Heart right ventricle (tissue), 16 donors: ENCODE measurements around the gene ST3GAL4. TPM values are rescaled to one million over a fixed set of nuclear protein-coding genes. Genes with fewer than 3 reads are reported as not detected.

Experiments used
- ATAC-seq, 8 donors: fragments of 200-7000 bp; cut with Tn5 transposase; one replicate each; pipeline ENCODE4 v1.9.1; 2020; ENCODE audit warnings: mild to moderate bottlenecking in 8 of 8, moderate library complexity in 8 of 8, moderate number of reproducible peaks in 1 of 8
- DNase-seq, 2 donors: peaks; one replicate each; pipeline ENCODE4 v3.0.0-alpha.2; 2020
- H3K27ac ChIP-seq, 10 donors: fragments of 200-600 bp; sonication (generic) in 2 of 10; one replicate each; pipeline versions ENCODE4 v1.5.0 to v1.8.0; 2020 to 2022; ENCODE audit warnings: mild to moderate bottlenecking in 3 of 10
- H3K27me3 ChIP-seq, 7 donors: fragments of 200-600 bp; one replicate each; pipeline ENCODE4 v1.8.0; 2021 to 2022; ENCODE audit warnings: mild to moderate bottlenecking in 2 of 7
- H3K36me3 ChIP-seq, 9 donors: fragments of 200-600 bp; sonication (generic) in 1 of 9; one replicate each; pipeline versions ENCODE4 v1.5.0 to v1.8.0; 2020 to 2022; ENCODE audit warnings: mild to moderate bottlenecking in 2 of 9
- H3K4me1 ChIP-seq, 9 donors: fragments of 200-600 bp; sonication (generic) in 1 of 9; one replicate each; pipeline versions ENCODE4 v1.5.0 to v1.8.0; 2020 to 2022; ENCODE audit warnings: mild to moderate bottlenecking in 4 of 9
- H3K4me3 ChIP-seq, 10 donors: fragments of 200-600 bp; sonication (generic) in 2 of 10; one replicate each; pipeline versions ENCODE4 v1.5.0 to v1.8.0; 2020 to 2022; ENCODE audit warnings: mild to moderate bottlenecking in 7 of 10, moderate library complexity in 2 of 10
- H3K9me3 ChIP-seq, 11 donors: fragments of 200-600 bp in 10 of 11; sonication (generic) in 2 of 11; one replicate each; pipeline versions ENCODE4 v1.5.0 to v1.8.0; 2013 to 2022; ENCODE audit warnings: mild to moderate bottlenecking in 2 of 11, control low read depth in 1 of 11, moderate library complexity in 1 of 11
- CTCF ChIP-seq, 9 donors: fragments of 200-600 bp; sonication (generic) in 2 of 9; IDR thresholded peaks; one replicate each; pipeline versions ENCODE4 v1.5.0 to v1.8.0; 2021 to 2022; ENCODE audit warnings: antibody characterized with exemption in 9 of 9, mild to moderate bottlenecking in 5 of 9, moderate library complexity in 1 of 9
- WGBS, 2 donors: extraction: QIAGEN DNeasy Blood & Tissue Kit; methylation state at CpG; one replicate each; pipeline ENCODE4 v1.1.7; 2013; ENCODE audit warnings: inconsistent platforms in 1 of 2; 5-methylcytosine and 5-hydroxymethylcytosine counted together
- intact Hi-C, 10 donors: fragments of 100-400 bp; cut with DNase I; formaldehyde crosslinking; loops; one replicate each; pipeline versions ENCODE4 v1.11.1 to v1.14.2; 2022
- polyA plus RNA-seq, 2 donors: library from polyadenylated mRNA; stranded (reverse); fragments of 200-250 nt; gene quantifications; one replicate each; pipeline ENCODE4 v1.2.3, GENCODE V29; 2013
- total RNA-seq, 10 donors: library from RNA; stranded (reverse); fragmentation: NEBNext Ultra II Directional in 3 of 10; extraction: Animal tissue kit (Norgen Biotek cat#: 25700) in 3 of 10; gene quantifications; one replicate each; pipeline versions ENCODE4 v1.2.1 to v1.2.4, GENCODE V29; 2021 to 2023
- donor health status: Arrhythmogenic right ventricular cardiomyopathy.
- donor health status: ischemic (EF 13 %, LVEDD 7.1; RV severe dilation, severe dysfunction).
- donor health status: healthy with polysubstance abuse.
- donor health status: DM: no; HTN: yes; CAD: no.
- donor health status: DM: no; HTN: no; CAD: no.
- donor health status: ischemic (EF 25% LVEDD 6.9; RV normal size, moderate dysfunction).
- donor health status: ischemic (EF 25% LVEDD 5.7; RV mildly dilated, moderate dysfunction).
- donor health status: healthy.
- donor health status: DM: yes; HTN: yes; CAD: no.
- donor health status: Ischemic cardiomyopathy.
- donor health status: ischemic (EF 35%, LVEDD 5.7; RV mildly dilated, moderate dysfunction).
- donor health status: nonischemic (EF 11% LVEDD 7.7; RV severe dilation, severe dysfunction).
- donor health status: DM: yes; HTN: yes; CAD: no.
- donor health status: PGD.
- donor health status: ischemic (EF 29% LVEDD 5.4; RV normal size, mild dysfunction).
- donor health status: nonischemic (EF 23%, LVEDD 6.1; RV moderate dilation, normal function).

Gene ST3GAL4
- total and polyA plus RNA-seq, 12 donors: 24.8 to 98.2 (median 44.8) TPM

GRCh38 chr11:126410649-126411048 is 55.2 kb downstream of the ST3GAL4 start:
- Histone ChIP-seq H3K27ac (peak overlapping the region in 9 of 10 donors; percentile 1 to 92 (median 65)), H3K9me3 (no peaks in the 10 kb centered on the region), H3K4me3 (no peak overlapping the region), H3K27me3 (no peaks in the 10 kb centered on the region), H3K4me1 (peaks cover 17 to 67% (median 41%) of the 10 kb centered on the region in 9 donors), H3K36me3 (peaks cover 0 to 64% (median 15%) of the 10 kb centered on the region in 9 donors)
- DNase-seq (peak; percentile 51 to 77), ATAC-seq (peak in 7 of 8 donors; percentile 16 to 60 (median 29))
- 35 to 43% methylated on average over 6 of the region's 6 CpGs for WGBS, 2 donors
- intact Hi-C loops: loop anchor here in 4 of 10 donors (5.0 to 10.0 kb wide), 2 partner anchors 53 to 56 kb away; partner anchors contain the start of gene ST3GAL4 (in 4 of the 4)
- no peak for TF ChIP-seq CTCF (IDR thresholded peaks at IDR 0.05)

- TF ChIP-seq CTCF (IDR thresholded peaks at IDR 0.05): peak in 6 of 9 donors; percentile 11 to 43 (median 24)
- no peak overlapping the region for H3K4me3 ChIP-seq
- peaks cover 0 to 59% (median 15%) of the 10 kb centered on the region in 9 donors for H3K36me3 ChIP-seq
- DNase-seq: peak; percentile 48 to 53
- H3K4me1 ChIP-seq: peaks cover 20 to 72% (median 48%) of the 10 kb centered on the region in 9 donors
- H3K27me3 ChIP-seq: no peaks in the 10 kb centered on the region
- H3K9me3 ChIP-seq: no peaks in the 10 kb centered on the region
- H3K27ac ChIP-seq: peak overlapping the region in 8 of 10 donors; percentile 20 to 92 (median 66)
- peak in 6 of 8 donors; percentile 12 to 37 (median 18) for ATAC-seq
- intact Hi-C loops: loop anchor here in 4 of 10 donors (5.0 to 10.0 kb wide), 2 partner anchors 55 to 57 kb away; partner anchors contain the start of gene ST3GAL4 (in 4 of the 4)
- WGBS, 2 donors: 49 to 55% methylated on average over 6 of the region's 6 CpGs
Observed at GRCh38 chr11:126411971-126412381, 56.5 kb downstream of the ST3GAL4 start.

GRCh38 chr11:126413426-126413825 is 57.9 kb downstream of the ST3GAL4 start:
- no peak overlapping the region for H3K4me3 ChIP-seq
- no peaks in the 10 kb centered on the region for H3K9me3 ChIP-seq
- no peaks in the 10 kb centered on the region for H3K27me3 ChIP-seq
- DNase-seq (no peak), ATAC-seq (no peak)
- no peak for TF ChIP-seq CTCF (IDR thresholded peaks at IDR 0.05)
- H3K27ac ChIP-seq: peak overlapping the region in 7 of 10 donors; percentile 80 to 92 (median 86)
- H3K36me3 ChIP-seq: peaks cover 0 to 44% (median 9%) of the 10 kb centered on the region in 9 donors
- H3K4me1 ChIP-seq: peaks cover 20 to 78% (median 49%) of the 10 kb centered on the region in 9 donors
- 91% methylated on average over 11 of the region's 11 CpGs for WGBS, 2 donors
- intact Hi-C loops: loop anchor here in 4 of 10 donors (5.0 to 10.0 kb wide), 2 partner anchors 56 to 59 kb away; partner anchors contain the start of gene ST3GAL4 (in 4 of the 4)

GRCh38 chr11:126413843-126414405 is 58.4 kb downstream of the ST3GAL4 start:
- intact Hi-C loops: loop anchor here in 4 of 10 donors (5.0 to 10.0 kb wide), 2 partner anchors 57 to 59 kb away; partner anchors contain the start of gene ST3GAL4 (in 4 of the 4)
- Histone ChIP-seq H3K4me1 (peaks cover 20 to 83% (median 49%) of the 10 kb centered on the region in 9 donors), H3K9me3 (no peaks in the 10 kb centered on the region), H3K27me3 (no peaks in the 10 kb centered on the region), H3K27ac (peak overlapping the region; percentile 14 to 93 (median 85)), H3K36me3 (peaks cover 0 to 39% (median 9%) of the 10 kb centered on the region in 9 donors), H3K4me3 (no peak overlapping the region)
- WGBS, 2 donors: 87 to 88% methylated on average over 9 of the region's 9 CpGs
- DNase-seq (no peak), ATAC-seq (no peak)
- no peak for TF ChIP-seq CTCF (IDR thresholded peaks at IDR 0.05)
